Measurements from ENCODE around the gene OSBPL9.
A peak's percentile ranks its signal among the peaks of the same experiment; 100 is the strongest.
"Not testable (repeated sequence)": the region's sequence is repeated elsewhere in the genome, so short reads cannot be mapped to it uniquely, and the experiment has no call there.

The OSBPL9 gene

GRCh38 chr1:51794260-51794659, 177.4 kb downstream of the OSBPL9 start:
- DNase-seq (ENCODE audit: insufficient read length, low spot score) (no peak), FAIRE-seq (no peak)

DNA sequence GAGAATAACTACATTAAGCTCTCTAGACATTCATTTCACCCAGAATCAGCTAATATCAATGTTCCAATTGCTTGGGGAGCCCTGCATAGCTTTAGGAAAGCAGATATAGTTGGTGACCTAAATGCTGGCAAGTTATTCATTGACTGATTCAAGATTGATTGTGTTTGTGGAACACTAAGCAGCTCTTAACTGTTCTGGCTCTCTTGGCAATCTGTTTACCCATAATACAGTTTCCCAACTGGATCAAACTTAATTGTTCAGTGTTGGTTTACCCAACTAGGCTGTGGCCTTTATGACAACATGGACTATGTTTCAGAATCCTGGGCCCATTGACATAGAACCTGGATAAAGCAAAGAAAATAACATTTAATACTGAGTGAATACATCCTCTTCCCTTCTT, 178.0 kb downstream of the OSBPL9 start:
- TF ChIP-seq SPI1 (IDR thresholded peaks at IDR 0.05; ENCODE audit: low read depth, low read length): no peak
- TF ChIP-seq POLR2A (IDR thresholded peaks at IDR 0.05; ENCODE audit: low read depth, low read length): no peak
- TF ChIP-seq POU2F2 (IDR thresholded peaks at IDR 0.05; ENCODE audit: low read depth, low read length): no peak
- no peak for TF ChIP-seq TAF1 (IDR thresholded peaks at IDR 0.05; ENCODE audit: low read depth, low read length)
- no peak for TF ChIP-seq PAX5 (IDR thresholded peaks at IDR 0.05; ENCODE audit: insufficient read depth, low read length, severe bottlenecking)
- no peak for TF ChIP-seq POLR2AphosphoS5 (IDR thresholded peaks at IDR 0.05; ENCODE audit: low read depth, low read length)
- DNase-seq (ENCODE audit: insufficient read length, low spot score) (no peak), FAIRE-seq (no peak)

More at GRCh38 chr1:51794260-51794659, 177.4 kb downstream of the OSBPL9 start:
- TF ChIP-seq POLR2AphosphoS5 (IDR thresholded peaks at IDR 0.05; ENCODE audit: low read depth, low read length) (no peak), PAX5 (IDR thresholded peaks at IDR 0.05; ENCODE audit: insufficient read depth, low read length, severe bottlenecking) (no peak), TAF1 (IDR thresholded peaks at IDR 0.05; ENCODE audit: low read depth, low read length) (no peak), POU2F2 (IDR thresholded peaks at IDR 0.05; ENCODE audit: low read depth, low read length) (no peak), SPI1 (IDR thresholded peaks at IDR 0.05; ENCODE audit: low read depth, low read length) (no peak)

- TF ChIP-seq POLR2AphosphoS5 (IDR thresholded peaks at IDR 0.05; ENCODE audit: low read depth, low read length) (no peak), POLR2A (IDR thresholded peaks at IDR 0.05; ENCODE audit: low read depth, low read length) (no peak), PAX5 (IDR thresholded peaks at IDR 0.05; ENCODE audit: insufficient read depth, low read length, severe bottlenecking) (no peak), TAF1 (IDR thresholded peaks at IDR 0.05; ENCODE audit: low read depth, low read length) (no peak), SPI1 (IDR thresholded peaks at IDR 0.05; ENCODE audit: low read depth, low read length) (no peak), POU2F2 (IDR thresholded peaks at IDR 0.05; ENCODE audit: low read depth, low read length) (no peak)
- DNase-seq (ENCODE audit: insufficient read length, low spot score) (no peak), FAIRE-seq (peak; percentile 50)
These were observed 182.5 kb downstream of the OSBPL9 start for GRCh38 chr1:51799372-51799771.

- FAIRE-seq: no peak
- DNase-seq (ENCODE audit: insufficient read length, low spot score): no peak
- TF ChIP-seq PAX5 (IDR thresholded peaks at IDR 0.05; ENCODE audit: insufficient read depth, low read length, severe bottlenecking): no peak
These were observed 197.6 kb downstream of the OSBPL9 start for GRCh38 chr1:51814513-51814912.

DNA sequence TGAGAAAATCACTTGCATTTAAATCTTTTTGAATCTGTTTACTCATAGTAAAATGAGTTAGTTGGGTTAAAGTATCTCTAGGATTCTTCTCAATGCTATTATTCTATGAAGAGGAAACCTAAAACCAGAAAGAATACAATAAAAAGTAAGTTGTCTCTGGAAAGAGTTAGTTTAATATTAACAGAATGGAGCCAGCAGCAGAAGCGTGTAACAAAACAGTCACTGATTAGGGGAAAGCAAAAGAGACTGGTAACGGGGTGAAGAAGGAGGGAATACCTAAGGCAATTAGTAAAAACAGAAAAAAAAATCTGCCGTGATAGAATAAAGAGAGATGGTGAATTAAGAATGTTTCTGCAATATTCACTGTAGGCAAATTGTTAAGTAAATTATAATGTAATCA, 201.6 kb downstream of the OSBPL9 start:
- TF ChIP-seq SPI1 (IDR thresholded peaks at IDR 0.05; ENCODE audit: low read depth, low read length): no peak
- no peak for TF ChIP-seq PAX5 (IDR thresholded peaks at IDR 0.05; ENCODE audit: insufficient read depth, low read length, severe bottlenecking)
- no peak for TF ChIP-seq TAF1 (IDR thresholded peaks at IDR 0.05; ENCODE audit: low read depth, low read length)
- TF ChIP-seq POLR2AphosphoS5 (IDR thresholded peaks at IDR 0.05; ENCODE audit: low read depth, low read length): no peak
- TF ChIP-seq POU2F2 (IDR thresholded peaks at IDR 0.05; ENCODE audit: low read depth, low read length): no peak
- TF ChIP-seq POLR2A (IDR thresholded peaks at IDR 0.05; ENCODE audit: low read depth, low read length): no peak
- no peak for DNase-seq (ENCODE audit: insufficient read length, low spot score)
- no peak for FAIRE-seq

GRCh38 chr1:51819021-51819420, 202.1 kb downstream of the OSBPL9 start:
- FAIRE-seq; DNase-seq (ENCODE audit: insufficient read length, low spot score): not testable (repeated sequence)

GRCh38 chr1:51819810-51820209, 202.9 kb downstream of the OSBPL9 start:
- TF ChIP-seq PAX5 (IDR thresholded peaks at IDR 0.05; ENCODE audit: insufficient read depth, low read length, severe bottlenecking) (no peak), POU2F2 (IDR thresholded peaks at IDR 0.05; ENCODE audit: low read depth, low read length) (no peak), SPI1 (IDR thresholded peaks at IDR 0.05; ENCODE audit: low read depth, low read length) (no peak), TAF1 (IDR thresholded peaks at IDR 0.05; ENCODE audit: low read depth, low read length) (no peak), POLR2A (IDR thresholded peaks at IDR 0.05; ENCODE audit: low read depth, low read length) (no peak), POLR2AphosphoS5 (IDR thresholded peaks at IDR 0.05; ENCODE audit: low read depth, low read length) (no peak)
- no peak for DNase-seq (ENCODE audit: insufficient read length, low spot score)
- no peak for FAIRE-seq

GRCh38 chr1:51829058-51829457, 212.2 kb downstream of the OSBPL9 start:
- TF ChIP-seq POU2F2 (IDR thresholded peaks at IDR 0.05; ENCODE audit: low read depth, low read length) (no peak), POLR2A (IDR thresholded peaks at IDR 0.05; ENCODE audit: low read depth, low read length) (no peak), SPI1 (IDR thresholded peaks at IDR 0.05; ENCODE audit: low read depth, low read length) (no peak), TAF1 (IDR thresholded peaks at IDR 0.05; ENCODE audit: low read depth, low read length) (no peak), POLR2AphosphoS5 (IDR thresholded peaks at IDR 0.05; ENCODE audit: low read depth, low read length) (no peak), PAX5 (IDR thresholded peaks at IDR 0.05; ENCODE audit: insufficient read depth, low read length, severe bottlenecking) (no peak)
- DNase-seq (ENCODE audit: insufficient read length, low spot score) (no peak), FAIRE-seq (peak; percentile 31)

DNA sequence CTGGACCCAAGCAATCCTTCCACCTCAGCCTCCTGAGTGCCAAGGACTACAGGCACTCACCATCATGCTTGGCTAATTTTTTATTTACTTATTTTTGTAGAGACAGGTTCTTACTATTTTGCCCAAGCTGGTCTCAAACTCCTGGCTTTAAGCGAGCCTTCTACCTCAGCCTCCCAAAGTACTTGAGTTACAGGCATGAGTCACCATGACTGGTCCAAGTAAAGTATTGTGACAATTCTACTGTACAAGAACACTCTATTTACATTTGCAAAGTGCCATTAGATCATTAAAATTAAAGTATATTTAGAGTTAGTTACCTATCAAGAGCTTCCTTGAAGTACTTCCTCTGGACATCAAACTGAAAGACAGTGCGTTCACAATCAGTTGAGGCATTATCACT, 216.8 kb downstream of the OSBPL9 start:
- DNase-seq (ENCODE audit: insufficient read length, low spot score): no peak
- no peak for FAIRE-seq
- TF ChIP-seq TAF1 (IDR thresholded peaks at IDR 0.05; ENCODE audit: low read depth, low read length) (no peak), SPI1 (IDR thresholded peaks at IDR 0.05; ENCODE audit: low read depth, low read length) (no peak), PAX5 (IDR thresholded peaks at IDR 0.05; ENCODE audit: insufficient read depth, low read length, severe bottlenecking) (no peak), POLR2A (IDR thresholded peaks at IDR 0.05; ENCODE audit: low read depth, low read length) (no peak), POLR2AphosphoS5 (IDR thresholded peaks at IDR 0.05; ENCODE audit: low read depth, low read length) (no peak), POU2F2 (IDR thresholded peaks at IDR 0.05; ENCODE audit: low read depth, low read length) (no peak)

DNA sequence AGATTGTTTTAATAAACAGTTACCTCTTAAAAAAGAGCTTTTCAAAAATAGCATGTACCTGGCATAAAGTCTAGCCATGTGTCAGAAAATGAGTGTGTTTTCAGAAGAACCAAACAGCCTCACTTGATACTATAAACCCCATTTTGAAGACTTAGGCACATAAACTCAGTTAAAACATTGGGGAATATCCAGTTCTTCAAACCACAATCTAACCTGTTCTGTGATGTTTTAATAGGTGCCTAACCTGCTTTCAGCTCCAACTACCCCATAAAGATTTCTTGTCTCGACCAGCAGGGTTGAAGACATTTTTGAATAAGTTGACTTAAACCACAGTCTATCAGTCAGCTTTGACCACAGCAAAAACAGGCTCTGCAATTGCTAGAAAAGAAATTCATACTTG, 220.4 kb downstream of the OSBPL9 start:
- DNase-seq (ENCODE audit: insufficient read length, low spot score) (no peak), FAIRE-seq (no peak)
- TF ChIP-seq POLR2AphosphoS5 (IDR thresholded peaks at IDR 0.05; ENCODE audit: low read depth, low read length) (no peak), POU2F2 (IDR thresholded peaks at IDR 0.05; ENCODE audit: low read depth, low read length) (no peak), PAX5 (IDR thresholded peaks at IDR 0.05; ENCODE audit: insufficient read depth, low read length, severe bottlenecking) (no peak), SPI1 (IDR thresholded peaks at IDR 0.05; ENCODE audit: low read depth, low read length) (no peak), POLR2A (IDR thresholded peaks at IDR 0.05; ENCODE audit: low read depth, low read length) (no peak), TAF1 (IDR thresholded peaks at IDR 0.05; ENCODE audit: low read depth, low read length) (no peak)
